Measurements from ENCODE around the gene RASAL2.
"Not testable (repeated sequence)": the region's sequence is repeated elsewhere in the genome, so short reads cannot be mapped to it uniquely, and the experiment has no call there.

Gene RASAL2

GRCh38 chr1:178119628-178120027, 25.7 kb downstream of the RASAL2 start:
- DNase-seq (ENCODE audit: low spot score): no peak

DNA sequence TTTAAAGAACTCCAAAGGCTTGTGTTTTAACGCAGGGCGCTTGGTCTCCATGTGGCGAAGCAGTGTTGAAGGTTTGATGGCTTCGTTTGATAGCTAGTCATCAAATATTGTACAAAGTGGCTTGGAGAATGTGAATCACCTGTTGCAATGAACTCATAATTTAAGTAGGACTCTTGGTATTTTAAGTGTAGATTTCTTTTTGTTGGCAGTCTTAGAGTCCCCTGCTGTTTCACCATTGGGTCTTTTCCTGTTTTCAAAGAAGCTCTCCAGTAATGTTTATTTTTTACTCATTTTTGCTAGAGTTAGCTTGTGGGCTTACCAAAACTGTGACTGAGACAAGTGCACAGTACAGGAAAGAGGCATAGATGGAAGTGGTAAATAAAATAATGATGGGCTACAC, 26.2 kb downstream of the RASAL2 start:
- DNase-seq (ENCODE audit: low spot score): no peak

- not testable (repeated sequence) for DNase-seq (ENCODE audit: low spot score)
Observed at GRCh38 chr1:178120520-178121052, 26.7 kb downstream of the RASAL2 start.

GRCh38 chr1:178121883-178122282, 28.0 kb downstream of the RASAL2 start:
- no peak for DNase-seq (ENCODE audit: low spot score)

DNA sequence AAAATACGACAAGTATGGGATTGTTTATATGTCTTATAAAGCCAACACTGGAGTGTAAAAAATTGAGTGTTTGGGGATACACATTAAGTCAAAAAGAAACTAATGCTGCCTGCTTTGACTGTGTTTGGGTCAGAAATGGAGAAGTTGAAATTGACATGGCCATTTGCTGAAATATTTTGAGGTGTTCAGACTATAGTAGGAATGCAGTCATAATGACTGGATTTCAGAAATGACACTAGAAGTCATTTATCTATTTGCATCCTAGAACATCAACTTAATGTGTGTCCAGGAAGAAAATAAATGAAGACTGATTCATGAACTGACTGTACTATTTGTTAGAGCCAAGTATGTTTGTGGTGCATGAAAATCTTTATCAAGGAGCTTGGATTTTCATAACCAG, 28.4 kb downstream of the RASAL2 start:
- no peak for DNase-seq (ENCODE audit: low spot score)

DNA sequence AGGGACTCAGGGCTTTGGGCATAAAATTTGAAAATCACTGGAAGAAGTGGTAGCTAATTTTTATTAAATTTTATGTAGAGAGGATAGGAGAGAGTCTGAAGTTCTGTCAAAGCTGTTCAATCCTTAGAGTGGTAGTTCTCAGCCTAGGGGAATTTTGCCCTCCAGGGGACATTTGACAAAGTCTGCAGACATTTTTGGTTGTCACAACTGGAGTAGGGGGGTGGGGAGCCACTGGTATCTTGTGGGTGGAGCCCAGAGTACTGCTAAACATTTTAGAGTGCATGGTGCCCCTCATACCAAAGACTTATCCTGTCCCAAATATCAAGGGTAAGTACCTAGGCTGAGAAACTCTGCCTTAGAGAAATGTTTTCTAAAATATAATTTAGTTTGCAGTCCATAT, 30.2 kb downstream of the RASAL2 start:
- DNase-seq (ENCODE audit: low spot score): no peak

DNA sequence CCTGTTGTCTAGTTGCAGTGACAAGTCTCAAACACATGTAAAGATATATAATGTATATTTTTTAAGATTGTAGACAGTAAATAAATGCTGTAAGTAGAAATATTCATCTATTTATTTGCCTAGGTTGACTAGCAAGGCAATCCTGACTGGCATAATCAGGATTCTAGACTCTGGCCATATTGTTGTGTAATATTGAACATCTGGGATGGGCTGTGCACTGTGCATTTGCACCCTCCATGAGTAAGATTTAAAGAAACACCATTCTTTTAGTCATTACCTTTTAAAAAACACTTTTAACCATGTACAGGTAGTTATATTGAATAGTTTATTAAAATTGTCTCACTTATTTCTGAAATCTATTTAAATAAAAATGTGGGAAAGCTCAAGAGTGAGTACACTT, 32.4 kb downstream of the RASAL2 start:
- no peak for DNase-seq (ENCODE audit: low spot score)

GRCh38 chr1:178126741-178127185, 32.9 kb downstream of the RASAL2 start:
- DNase-seq (ENCODE audit: low spot score): no peak

- no peak for DNase-seq (ENCODE audit: low spot score)
Observed at GRCh38 chr1:178127482-178128191, 33.7 kb downstream of the RASAL2 start.

GRCh38 chr1:178133239-178133989, 39.5 kb downstream of the RASAL2 start:
- no peak for DNase-seq (ENCODE audit: low spot score)

DNA sequence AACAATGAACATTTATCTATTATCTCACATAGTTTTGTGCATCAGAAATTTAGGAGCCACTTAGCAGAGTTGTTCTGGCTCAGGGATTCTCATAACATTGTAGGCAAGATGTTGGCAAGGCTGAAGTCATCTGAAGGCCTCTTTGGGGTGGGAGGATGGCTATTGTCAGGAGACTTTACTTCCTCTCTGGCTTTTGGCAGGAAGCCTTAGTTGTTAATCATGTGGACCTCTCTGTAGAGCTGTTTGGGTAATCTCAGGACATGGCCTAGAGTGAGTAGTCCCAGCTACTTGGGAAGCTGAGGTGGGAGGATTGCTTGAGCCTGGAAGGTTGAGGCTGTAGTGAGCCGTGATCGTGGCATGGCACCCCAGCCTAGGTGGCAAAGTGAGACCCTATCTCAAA, 40.2 kb downstream of the RASAL2 start:
- DNase-seq (ENCODE audit: low spot score): no peak

GRCh38 chr1:178137238-178137637, 43.3 kb downstream of the RASAL2 start:
- no peak for DNase-seq (ENCODE audit: low spot score)

DNA sequence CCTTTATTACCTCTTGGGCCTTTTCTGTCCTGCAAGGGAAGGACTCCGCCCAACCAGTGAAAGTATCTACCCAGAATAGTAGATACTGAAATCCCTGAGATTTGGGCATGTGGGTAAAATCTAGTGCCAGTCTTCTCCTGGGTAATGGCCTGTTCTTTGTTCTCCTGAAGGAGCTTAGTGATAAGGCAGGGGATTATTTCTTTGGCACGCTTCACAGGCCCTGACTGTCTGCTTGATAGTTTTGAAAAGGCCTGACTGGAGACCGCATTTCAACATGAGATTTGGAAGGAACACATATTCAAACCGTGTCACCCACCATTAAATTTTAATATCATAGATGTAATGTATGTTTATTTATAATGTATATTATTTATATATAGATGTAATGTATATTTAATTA, 48.9 kb downstream of the RASAL2 start:
- DNase-seq (ENCODE audit: low spot score): peak; percentile 29

DNA sequence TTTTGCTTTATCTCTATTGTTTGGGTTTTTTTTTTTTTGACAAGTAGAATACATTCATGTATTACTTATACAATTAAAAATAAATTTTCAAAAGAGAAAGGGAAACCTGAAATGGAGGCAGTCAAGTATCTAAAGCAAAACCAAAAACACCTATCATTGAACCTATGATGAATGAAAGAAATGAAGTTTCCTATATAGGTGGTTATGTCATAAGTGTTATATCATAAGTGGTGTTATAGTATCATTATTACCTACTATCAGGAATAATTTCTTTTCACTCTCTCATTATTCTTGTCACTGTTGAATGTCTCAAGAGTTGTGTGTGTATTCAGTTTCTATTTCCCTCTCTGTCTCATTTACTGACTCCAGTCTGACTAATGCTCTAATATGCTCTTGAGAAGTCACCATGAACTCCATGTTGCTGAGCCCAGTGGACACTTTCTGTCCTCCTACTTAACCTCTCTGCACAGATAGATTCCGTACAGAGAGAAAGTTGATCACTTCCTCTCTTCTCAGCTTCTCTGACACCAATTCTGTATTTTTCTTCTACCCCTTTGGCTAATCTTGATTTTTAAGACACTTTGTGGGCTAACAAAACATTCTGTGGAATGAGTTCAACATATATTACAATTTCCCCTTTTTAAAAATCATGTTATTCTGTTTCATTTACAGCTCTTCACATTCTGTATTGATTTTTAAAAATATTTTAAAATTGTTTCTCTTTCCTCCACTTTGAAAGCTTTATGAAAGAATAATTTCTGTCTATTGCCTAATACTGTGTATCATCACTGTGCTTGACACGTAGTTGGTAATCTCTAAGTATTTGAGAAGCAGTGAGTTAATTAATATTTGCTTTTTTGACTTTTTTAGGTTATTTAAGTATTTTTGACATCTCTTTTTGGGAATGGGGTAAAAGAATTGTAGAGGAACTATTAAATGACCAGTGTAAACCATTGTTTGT, 50.1 kb downstream of the RASAL2 start:
- DNase-seq (ENCODE audit: low spot score): no peak

DNA sequence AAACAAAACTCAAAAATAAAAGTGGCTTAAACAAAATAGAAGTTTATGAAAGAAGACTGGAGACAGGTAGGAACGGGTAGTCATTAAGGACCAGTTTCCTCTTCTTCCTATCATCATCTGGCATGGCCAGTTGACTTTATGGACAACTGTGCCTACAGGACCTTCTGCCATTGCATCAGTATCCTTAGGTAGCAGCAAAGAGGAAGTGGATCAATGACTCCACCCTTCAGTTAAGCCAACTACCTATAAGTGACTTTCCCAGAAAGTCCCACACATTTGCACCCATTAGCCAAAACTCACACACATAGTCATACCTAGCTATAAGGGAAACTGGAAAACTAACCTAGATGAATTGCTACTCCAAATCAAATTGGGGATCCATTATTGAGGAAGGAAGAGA, 51.7 kb downstream of the RASAL2 start:
- DNase-seq (ENCODE audit: low spot score): no peak

DNA sequence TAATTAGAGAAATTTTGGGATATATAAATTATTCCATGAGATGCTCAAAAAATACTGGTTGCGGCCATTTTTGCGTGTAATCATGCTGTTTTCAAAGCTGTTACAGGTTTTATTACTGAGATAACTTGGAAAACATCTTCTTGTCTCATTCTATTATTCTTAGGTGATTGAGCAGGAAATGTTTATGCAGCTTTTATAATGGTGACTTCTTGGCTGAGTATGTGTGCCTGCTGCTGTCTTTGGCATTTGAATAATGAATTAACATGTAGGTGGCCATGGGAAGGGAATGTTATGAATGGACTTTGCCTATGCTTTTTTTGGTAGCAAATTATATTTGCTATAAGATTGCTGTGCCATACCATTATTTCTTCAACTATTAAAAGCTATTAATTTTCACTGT, 52.5 kb downstream of the RASAL2 start:
- no peak for DNase-seq (ENCODE audit: low spot score)

GRCh38 chr1:178150610-178151009, 56.7 kb downstream of the RASAL2 start:
- DNase-seq (ENCODE audit: low spot score): no peak

- DNase-seq (ENCODE audit: low spot score): no peak
Observed at GRCh38 chr1:178151831-178152230, 57.9 kb downstream of the RASAL2 start.

GRCh38 chr1:178155481-178156255, 61.8 kb downstream of the RASAL2 start:
- DNase-seq (ENCODE audit: low spot score): no peak

DNA sequence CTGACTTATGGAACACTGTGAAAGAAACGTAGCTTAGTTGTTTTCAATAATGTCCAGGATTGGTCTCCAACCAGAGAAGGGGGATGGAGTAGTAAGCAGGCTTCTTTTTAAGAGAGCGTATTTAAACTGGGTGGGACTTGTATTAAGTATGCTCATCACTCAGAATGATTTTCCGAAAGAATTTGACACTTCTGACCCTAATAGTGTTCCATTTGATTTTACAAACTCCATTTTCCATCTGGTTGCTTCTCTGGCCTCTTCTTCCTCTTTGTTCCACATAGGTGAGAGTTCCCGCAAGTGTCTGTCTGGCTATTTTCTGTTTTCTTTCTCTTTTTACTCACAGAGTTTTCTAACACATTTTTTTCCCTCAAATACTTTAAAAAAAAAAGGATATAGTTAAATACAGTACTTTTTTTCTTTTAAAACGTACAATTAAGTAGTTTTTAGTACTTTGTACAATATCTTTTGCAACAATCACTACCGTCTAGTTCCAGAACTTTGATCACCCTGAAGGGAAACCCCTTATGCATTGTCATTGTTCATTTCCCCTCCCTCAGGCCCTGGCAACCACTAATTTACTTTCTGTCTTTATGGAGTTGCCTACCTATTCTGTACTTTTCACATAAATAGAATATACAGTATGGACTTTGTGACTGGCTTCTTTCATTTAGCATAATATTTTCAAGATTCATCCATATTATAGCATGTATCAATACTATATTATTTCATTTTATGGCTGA, 67.0 kb downstream of the RASAL2 start:
- no peak for DNase-seq (ENCODE audit: low spot score)

DNA sequence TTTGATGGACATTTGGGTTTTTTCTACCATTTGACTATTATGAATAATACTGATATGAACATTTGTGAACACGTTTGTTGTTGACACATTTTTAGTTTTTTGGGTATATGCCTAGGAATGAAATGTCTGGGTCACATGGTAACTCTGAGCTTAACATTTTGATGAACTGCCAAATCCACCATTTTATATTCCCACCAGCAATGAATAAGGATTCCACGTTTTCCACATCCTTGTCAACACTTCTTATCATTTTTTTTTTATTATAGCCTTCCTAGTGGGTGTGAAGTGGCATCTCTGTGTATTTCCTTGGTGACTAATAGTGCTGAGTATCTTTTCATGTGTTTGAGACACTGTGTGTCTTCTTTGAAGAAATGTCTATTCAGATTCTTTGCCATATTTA, 67.6 kb downstream of the RASAL2 start:
- no peak for DNase-seq (ENCODE audit: low spot score)
